GM23338 (cell line): ENCODE data around the gene LHB.
"Not testable (repeated sequence)": the region's sequence is repeated elsewhere in the genome, so short reads cannot be mapped to it uniquely, and the experiment has no call there.

Experiments
- CREB1 ChIP-seq: fragments of 250-450 bp; sonication (Bioruptor Pico); IDR thresholded peaks from 2 replicates; pipeline ENCODE4 v1.5.0; 2020; ENCODE audit warnings: low read depth, mild to moderate bottlenecking, moderate library complexity
- EZH2 ChIP-seq: fragments of 200-600 bp; sonication (generic); IDR thresholded peaks from one replicate; pipeline ENCODE4 v1.8.0; 2017; ENCODE audit warnings: antibody characterized with exemption, mild to moderate bottlenecking, low read depth; ENCODE audit not compliant: unreplicated experiment
- EZH2phosphoT487 ChIP-seq: fragments of 200-600 bp; sonication (generic); IDR thresholded peaks from one replicate; pipeline ENCODE4 v1.8.1; 2018; ENCODE audit warnings: antibody characterized with exemption; ENCODE audit not compliant: unreplicated experiment
- POLR2AphosphoS5 ChIP-seq: IDR thresholded peaks from 2 replicates; pipeline ENCODE4 v1.6.1; 2016; ENCODE audit warnings: antibody characterized with exemption, low read depth
- REST ChIP-seq: IDR thresholded peaks from one replicate; pipeline ENCODE4 v1.6.1; 2018; ENCODE audit warnings: antibody characterized with exemption; ENCODE audit not compliant: unreplicated experiment
- TF ChIP-seq, protein P1 (sequence below), 2 experiments: fragments of 200-600 bp in 1 of 2; sonication (generic) in 1 of 2; conservative IDR thresholded peaks; 2 replicates each; pipeline versions ENCODE4 v1.5.1 to v1.6.1; 2016 to 2017; ENCODE audit warnings: antibody characterized with exemption in 2 of 2, low read depth in 2 of 2, mild to moderate bottlenecking in 2 of 2, moderate library complexity in 1 of 2

GRCh38 chr19:49039736-49040135, 22.8 kb upstream of the LHB start:
- TF ChIP-seq POLR2AphosphoS5; EZH2phosphoT487; REST; EZH2; CREB1 (CRISPR knock-in tag): not testable (repeated sequence)
- TF ChIP-seq, protein P1, sequence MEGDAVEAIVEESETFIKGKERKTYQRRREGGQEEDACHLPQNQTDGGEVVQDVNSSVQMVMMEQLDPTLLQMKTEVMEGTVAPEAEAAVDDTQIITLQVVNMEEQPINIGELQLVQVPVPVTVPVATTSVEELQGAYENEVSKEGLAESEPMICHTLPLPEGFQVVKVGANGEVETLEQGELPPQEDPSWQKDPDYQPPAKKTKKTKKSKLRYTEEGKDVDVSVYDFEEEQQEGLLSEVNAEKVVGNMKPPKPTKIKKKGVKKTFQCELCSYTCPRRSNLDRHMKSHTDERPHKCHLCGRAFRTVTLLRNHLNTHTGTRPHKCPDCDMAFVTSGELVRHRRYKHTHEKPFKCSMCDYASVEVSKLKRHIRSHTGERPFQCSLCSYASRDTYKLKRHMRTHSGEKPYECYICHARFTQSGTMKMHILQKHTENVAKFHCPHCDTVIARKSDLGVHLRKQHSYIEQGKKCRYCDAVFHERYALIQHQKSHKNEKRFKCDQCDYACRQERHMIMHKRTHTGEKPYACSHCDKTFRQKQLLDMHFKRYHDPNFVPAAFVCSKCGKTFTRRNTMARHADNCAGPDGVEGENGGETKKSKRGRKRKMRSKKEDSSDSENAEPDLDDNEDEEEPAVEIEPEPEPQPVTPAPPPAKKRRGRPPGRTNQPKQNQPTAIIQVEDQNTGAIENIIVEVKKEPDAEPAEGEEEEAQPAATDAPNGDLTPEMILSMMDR (conservative IDR thresholded peaks at IDR 0.05; ENCODE audit: low read depth in 2 of 2), result not testable (repeated sequence)
